ENCODE measurements around the gene SNX17. TPM values are rescaled to one million over a fixed set of nuclear protein-coding genes. Genes with fewer than 3 reads are reported as not detected.

SNX17 gene
- total RNA-seq, 1 donor from 2014 or later = 58.9 TPM

DNA sequence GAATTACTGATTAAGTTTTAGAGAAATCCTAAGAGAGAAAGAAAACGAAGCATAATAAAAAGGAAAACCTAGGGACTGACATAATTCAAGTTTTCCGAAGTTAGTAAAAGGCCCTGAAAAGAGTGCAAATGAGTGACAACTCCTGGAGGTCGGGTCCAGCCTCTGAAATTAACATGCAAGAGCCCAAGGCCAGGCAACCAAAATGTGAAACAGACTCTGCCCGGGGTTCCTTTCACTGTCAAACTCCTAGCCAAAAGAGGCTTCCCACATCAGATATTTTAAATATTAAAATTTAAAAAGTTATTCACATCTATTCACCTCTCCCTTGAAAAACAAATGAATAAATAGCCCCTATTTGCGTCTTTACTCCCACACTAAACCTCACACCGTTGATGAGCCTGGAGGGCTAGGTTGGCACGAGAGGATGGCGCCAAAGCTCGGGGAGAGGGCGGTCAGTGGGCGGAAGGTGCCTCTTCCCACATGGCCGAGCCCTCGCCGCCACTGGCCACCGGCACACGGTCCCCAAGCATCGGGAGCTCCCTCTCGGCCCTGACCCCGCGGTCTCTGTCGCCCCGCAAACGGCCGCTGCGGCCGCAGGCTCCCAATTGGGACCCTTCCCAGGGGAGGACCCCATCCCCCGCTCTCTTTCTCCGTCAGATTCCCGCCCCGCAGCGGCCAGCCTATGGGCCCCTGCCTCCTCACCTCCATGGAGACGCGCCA is 38.3 kb downstream of the SNX17 start:
- peak overlapping the region; percentile 92 for H3K27ac ChIP-seq (replicated peaks)
- H3K9me3 ChIP-seq (replicated peaks) = no peaks in the 10 kb centered on the region
- H3K4me1 ChIP-seq = peaks cover 45% of the 10 kb centered on the region
- intact Hi-C loops (cut with micrococcal nuclease) = no loop called here
- peak overlapping the region; percentile 98 for H3K4me3 ChIP-seq
- H3K36me3 ChIP-seq = peaks cover 4% of the 10 kb centered on the region
- H3K27me3 ChIP-seq (ENCODE audit: low read depth) = no peaks in the 10 kb centered on the region
- TF ChIP-seq, protein P1, sequence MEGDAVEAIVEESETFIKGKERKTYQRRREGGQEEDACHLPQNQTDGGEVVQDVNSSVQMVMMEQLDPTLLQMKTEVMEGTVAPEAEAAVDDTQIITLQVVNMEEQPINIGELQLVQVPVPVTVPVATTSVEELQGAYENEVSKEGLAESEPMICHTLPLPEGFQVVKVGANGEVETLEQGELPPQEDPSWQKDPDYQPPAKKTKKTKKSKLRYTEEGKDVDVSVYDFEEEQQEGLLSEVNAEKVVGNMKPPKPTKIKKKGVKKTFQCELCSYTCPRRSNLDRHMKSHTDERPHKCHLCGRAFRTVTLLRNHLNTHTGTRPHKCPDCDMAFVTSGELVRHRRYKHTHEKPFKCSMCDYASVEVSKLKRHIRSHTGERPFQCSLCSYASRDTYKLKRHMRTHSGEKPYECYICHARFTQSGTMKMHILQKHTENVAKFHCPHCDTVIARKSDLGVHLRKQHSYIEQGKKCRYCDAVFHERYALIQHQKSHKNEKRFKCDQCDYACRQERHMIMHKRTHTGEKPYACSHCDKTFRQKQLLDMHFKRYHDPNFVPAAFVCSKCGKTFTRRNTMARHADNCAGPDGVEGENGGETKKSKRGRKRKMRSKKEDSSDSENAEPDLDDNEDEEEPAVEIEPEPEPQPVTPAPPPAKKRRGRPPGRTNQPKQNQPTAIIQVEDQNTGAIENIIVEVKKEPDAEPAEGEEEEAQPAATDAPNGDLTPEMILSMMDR (IDR thresholded peaks at IDR 0.05; ENCODE audit: borderline replicate concordance) = no peak
- DNase-seq = peak; percentile 22

DNA sequence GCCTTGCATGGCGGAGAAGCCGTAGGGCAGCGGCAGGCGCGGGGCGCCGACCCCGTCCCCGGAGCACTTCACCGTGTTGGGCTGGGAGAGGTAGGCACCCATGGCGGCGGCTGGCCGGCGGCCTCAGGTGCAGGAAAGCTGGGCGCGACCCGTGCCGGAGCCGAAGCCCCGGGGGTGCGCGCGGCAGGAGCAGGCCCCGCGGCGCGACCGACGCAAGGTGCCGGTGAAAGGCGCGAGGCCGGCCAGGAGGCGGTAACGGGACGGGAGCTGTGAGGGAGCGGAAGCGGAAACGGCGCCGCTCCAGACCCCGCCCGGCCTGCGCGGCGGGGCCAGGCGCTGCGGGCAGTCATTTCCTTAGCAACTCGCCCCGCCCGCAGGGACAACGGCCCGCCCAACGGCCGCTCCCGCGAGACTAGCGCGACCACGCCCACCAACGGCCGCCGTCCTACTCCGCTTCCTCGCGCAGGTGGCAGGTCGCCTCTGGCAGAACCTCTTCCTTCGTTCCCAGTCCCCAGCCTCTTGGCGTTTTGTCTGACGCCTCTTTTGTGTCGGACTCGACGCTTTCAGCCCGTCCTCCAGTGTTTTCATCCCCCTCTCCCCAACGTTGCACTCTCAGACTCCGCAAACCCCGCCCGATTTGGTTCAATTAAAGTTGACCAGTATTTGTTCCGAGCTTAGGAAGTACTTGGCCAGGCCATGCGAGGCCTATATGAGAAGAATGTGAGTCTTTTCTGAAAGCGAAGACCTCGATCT is 39.1 kb downstream of the SNX17 start, which contains the start of gene PPM1G:
Gene PPM1G, minus strand, starts transcription at position 271 of the 753 bp plus-strand sequence. Its CDS starts 169 bp downstream, at position 102.
- intact Hi-C loops (cut with micrococcal nuclease) = no loop called here

GRCh38 chr2:27412419-27413152 is 42.2 kb downstream of the SNX17 start:
- intact Hi-C loops (cut with micrococcal nuclease) = no loop called here

More for the DNA sequence above, 39.1 kb downstream of the SNX17 start, which contains the start of gene PPM1G:
- Histone ChIP-seq H3K27me3 (ENCODE audit: low read depth) (no peaks in the 10 kb centered on the region), H3K36me3 (peaks cover 4% of the 10 kb centered on the region), H3K4me3 (peak within 1 kb of the TSS; percentile 98), H3K27ac (replicated peaks) (peak within 1 kb of the TSS; percentile 92), H3K4me1 (peaks cover 45% of the 10 kb centered on the region), H3K9me3 (replicated peaks) (no peaks in the 10 kb centered on the region)
- DNase-seq = peak; percentile 94
- TF ChIP-seq, protein P1 (IDR thresholded peaks at IDR 0.05; ENCODE audit: borderline replicate concordance) = peak; percentile 9

GRCh38 chr2:27416151-27416550 is 45.7 kb downstream of the SNX17 start:
- intact Hi-C loops (cut with micrococcal nuclease) = no loop called here
- no peak overlapping the region for H3K4me3 ChIP-seq

More at GRCh38 chr2:27412419-27413152, 42.2 kb downstream of the SNX17 start:
- Histone ChIP-seq H3K4me3 (no peak overlapping the region), H3K36me3 (no peaks in the 10 kb centered on the region), H3K4me1 (peaks cover 26% of the 10 kb centered on the region), H3K9me3 (replicated peaks) (no peaks in the 10 kb centered on the region), H3K27me3 (ENCODE audit: low read depth) (no peaks in the 10 kb centered on the region), H3K27ac (replicated peaks) (no peak overlapping the region)
- TF ChIP-seq, protein P1 (IDR thresholded peaks at IDR 0.05; ENCODE audit: borderline replicate concordance) = no peak
- DNase-seq = no peak

More at GRCh38 chr2:27416151-27416550, 45.7 kb downstream of the SNX17 start:
- Histone ChIP-seq H3K27me3 (ENCODE audit: low read depth) (no peaks in the 10 kb centered on the region), H3K27ac (replicated peaks) (no peak overlapping the region), H3K9me3 (replicated peaks) (no peaks in the 10 kb centered on the region), H3K36me3 (no peaks in the 10 kb centered on the region), H3K4me1 (no peaks in the 10 kb centered on the region)
- DNase-seq = no peak
- TF ChIP-seq, protein P1 (IDR thresholded peaks at IDR 0.05; ENCODE audit: borderline replicate concordance) = no peak
